ENCODE results near the gene TARP.
"Not testable (repeated sequence)": the region's sequence is repeated elsewhere in the genome, so short reads cannot be mapped to it uniquely, and the experiment has no call there.

TARP gene

DNA sequence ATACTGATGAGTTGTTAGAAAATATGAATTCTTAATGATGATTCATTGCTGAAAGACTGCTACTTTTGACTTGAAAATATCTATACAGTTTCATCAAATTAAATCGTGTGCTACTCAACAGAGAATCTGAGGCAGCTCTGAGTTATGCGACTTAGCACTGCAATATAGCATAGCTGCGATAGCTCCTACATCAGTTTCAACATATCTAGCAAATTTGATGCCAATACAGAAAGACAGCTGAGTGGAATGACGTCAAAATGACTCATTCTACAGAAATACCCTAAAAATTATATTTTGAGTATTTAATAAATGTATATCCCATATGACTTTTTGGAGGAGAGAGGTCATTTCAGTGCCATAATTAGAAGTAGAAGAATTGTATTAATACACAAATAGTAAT is 1.1 kb upstream of the TARP start:
- Histone ChIP-seq H3K4me1 (ENCODE audit: control insufficient read depth in 1 of 2, insufficient read depth in 2 of 2, low read depth in 1 of 2, low read length in 1 of 2) (no peaks in the 10 kb centered on the region), H3K27me3 (ENCODE audit: insufficient read depth) (no peaks in the 10 kb centered on the region), H2AFZ (ENCODE audit: low read depth) (no peak overlapping the region), H4K20me1 (ENCODE audit: insufficient read depth) (no peaks in the 10 kb centered on the region), H3K4me3 (ENCODE audit: low read depth in 2 of 2, low read length in 1 of 2) (no peak overlapping the region), H3K79me2 (ENCODE audit: insufficient read depth) (no peaks in the 10 kb centered on the region), H3K9me2 (no peaks in the 10 kb centered on the region), H3K27ac (ENCODE audit: low read depth in 2 of 2, low read length in 1 of 2) (no peak overlapping the region), H3K4me2 (no peak overlapping the region), H3K9me3 (no peaks in the 10 kb centered on the region), H3K36me3 (replicated peaks in 1 of 2; ENCODE audit: control insufficient read depth in 1 of 2, insufficient read depth in 2 of 2, low read length in 1 of 2) (no peaks in the 10 kb centered on the region), H3K9ac (no peak overlapping the region), H3F3A (replicated peaks; ENCODE audit: insufficient read depth) (no peaks in the 10 kb centered on the region)
- TF ChIP-seq POLR2AphosphoS5 (IDR thresholded peaks at IDR 0.05; ENCODE audit: low read depth, low read length) (no peak), ZBTB33 (IDR thresholded peaks at IDR 0.05; ENCODE audit: borderline replicate concordance, low read depth) (no peak), SMC3 (IDR thresholded peaks at IDR 0.05; ENCODE audit: low read depth, low read length) (no peak), ELF1 (IDR thresholded peaks at IDR 0.05) (no peak), FOXJ3 (CRISPR knock-in tag; IDR thresholded peaks at IDR 0.05) (no peak)
- TF ChIP-seq, protein P1, sequence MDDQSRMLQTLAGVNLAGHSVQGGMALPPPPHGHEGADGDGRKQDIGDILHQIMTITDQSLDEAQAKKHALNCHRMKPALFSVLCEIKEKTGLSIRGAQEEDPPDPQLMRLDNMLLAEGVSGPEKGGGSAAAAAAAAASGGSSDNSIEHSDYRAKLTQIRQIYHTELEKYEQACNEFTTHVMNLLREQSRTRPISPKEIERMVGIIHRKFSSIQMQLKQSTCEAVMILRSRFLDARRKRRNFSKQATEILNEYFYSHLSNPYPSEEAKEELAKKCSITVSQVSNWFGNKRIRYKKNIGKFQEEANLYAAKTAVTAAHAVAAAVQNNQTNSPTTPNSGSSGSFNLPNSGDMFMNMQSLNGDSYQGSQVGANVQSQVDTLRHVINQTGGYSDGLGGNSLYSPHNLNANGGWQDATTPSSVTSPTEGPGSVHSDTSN (IDR thresholded peaks at IDR 0.05), result no peak
- TF ChIP-seq, protein P2, sequence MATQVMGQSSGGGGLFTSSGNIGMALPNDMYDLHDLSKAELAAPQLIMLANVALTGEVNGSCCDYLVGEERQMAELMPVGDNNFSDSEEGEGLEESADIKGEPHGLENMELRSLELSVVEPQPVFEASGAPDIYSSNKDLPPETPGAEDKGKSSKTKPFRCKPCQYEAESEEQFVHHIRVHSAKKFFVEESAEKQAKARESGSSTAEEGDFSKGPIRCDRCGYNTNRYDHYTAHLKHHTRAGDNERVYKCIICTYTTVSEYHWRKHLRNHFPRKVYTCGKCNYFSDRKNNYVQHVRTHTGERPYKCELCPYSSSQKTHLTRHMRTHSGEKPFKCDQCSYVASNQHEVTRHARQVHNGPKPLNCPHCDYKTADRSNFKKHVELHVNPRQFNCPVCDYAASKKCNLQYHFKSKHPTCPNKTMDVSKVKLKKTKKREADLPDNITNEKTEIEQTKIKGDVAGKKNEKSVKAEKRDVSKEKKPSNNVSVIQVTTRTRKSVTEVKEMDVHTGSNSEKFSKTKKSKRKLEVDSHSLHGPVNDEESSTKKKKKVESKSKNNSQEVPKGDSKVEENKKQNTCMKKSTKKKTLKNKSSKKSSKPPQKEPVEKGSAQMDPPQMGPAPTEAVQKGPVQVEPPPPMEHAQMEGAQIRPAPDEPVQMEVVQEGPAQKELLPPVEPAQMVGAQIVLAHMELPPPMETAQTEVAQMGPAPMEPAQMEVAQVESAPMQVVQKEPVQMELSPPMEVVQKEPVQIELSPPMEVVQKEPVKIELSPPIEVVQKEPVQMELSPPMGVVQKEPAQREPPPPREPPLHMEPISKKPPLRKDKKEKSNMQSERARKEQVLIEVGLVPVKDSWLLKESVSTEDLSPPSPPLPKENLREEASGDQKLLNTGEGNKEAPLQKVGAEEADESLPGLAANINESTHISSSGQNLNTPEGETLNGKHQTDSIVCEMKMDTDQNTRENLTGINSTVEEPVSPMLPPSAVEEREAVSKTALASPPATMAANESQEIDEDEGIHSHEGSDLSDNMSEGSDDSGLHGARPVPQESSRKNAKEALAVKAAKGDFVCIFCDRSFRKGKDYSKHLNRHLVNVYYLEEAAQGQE (IDR thresholded peaks at IDR 0.05; ENCODE audit: low read depth, low read length), result no peak
- ChIA-PET CTCF (interaction anchor here (1.0 to 2.3 kb wide), 5 partner anchors 29 to 167 kb away, joined by 3 to 7 read pairs (median 4); no protein-coding TSS in a partner anchor), POLR2A (no interaction called here)
- WGBS (ENCODE audit: low lambda C conversion rate), result 57% methylated on average over 4 of the region's 4 CpGs
- no peak for DNase-seq

- H3K4me3 ChIP-seq (ENCODE audit: low read depth in 2 of 2, low read length in 1 of 2); H3K9me2 ChIP-seq; H2AFZ ChIP-seq (ENCODE audit: low read depth); H3K4me2 ChIP-seq; H3K36me3 ChIP-seq (replicated peaks in 1 of 2; ENCODE audit: control insufficient read depth in 1 of 2, insufficient read depth in 2 of 2, low read length in 1 of 2); H3K27me3 ChIP-seq (ENCODE audit: insufficient read depth); H4K20me1 ChIP-seq (ENCODE audit: insufficient read depth); H3K9me3 ChIP-seq; POLR2A ChIA-PET; H3K9ac ChIP-seq; H3K4me1 ChIP-seq (ENCODE audit: control insufficient read depth in 1 of 2, insufficient read depth in 2 of 2, low read depth in 1 of 2, low read length in 1 of 2); H3K79me2 ChIP-seq (ENCODE audit: insufficient read depth); H3F3A ChIP-seq (replicated peaks; ENCODE audit: insufficient read depth); DNase-seq; H3K27ac ChIP-seq (ENCODE audit: low read depth in 2 of 2, low read length in 1 of 2): not testable (repeated sequence)
- CTCF ChIA-PET, result interaction anchor here (1.6 to 2.4 kb wide), 2 partner anchors 42 to 55 kb away, joined by 3 to 9 read pairs; no protein-coding TSS in a partner anchor
- 58% methylated on average over 1 of the region's 2 CpGs for WGBS (ENCODE audit: low lambda C conversion rate)
Observed at GRCh38 chr7:38270405-38270804, 3.0 kb downstream of the TARP start.

DNA sequence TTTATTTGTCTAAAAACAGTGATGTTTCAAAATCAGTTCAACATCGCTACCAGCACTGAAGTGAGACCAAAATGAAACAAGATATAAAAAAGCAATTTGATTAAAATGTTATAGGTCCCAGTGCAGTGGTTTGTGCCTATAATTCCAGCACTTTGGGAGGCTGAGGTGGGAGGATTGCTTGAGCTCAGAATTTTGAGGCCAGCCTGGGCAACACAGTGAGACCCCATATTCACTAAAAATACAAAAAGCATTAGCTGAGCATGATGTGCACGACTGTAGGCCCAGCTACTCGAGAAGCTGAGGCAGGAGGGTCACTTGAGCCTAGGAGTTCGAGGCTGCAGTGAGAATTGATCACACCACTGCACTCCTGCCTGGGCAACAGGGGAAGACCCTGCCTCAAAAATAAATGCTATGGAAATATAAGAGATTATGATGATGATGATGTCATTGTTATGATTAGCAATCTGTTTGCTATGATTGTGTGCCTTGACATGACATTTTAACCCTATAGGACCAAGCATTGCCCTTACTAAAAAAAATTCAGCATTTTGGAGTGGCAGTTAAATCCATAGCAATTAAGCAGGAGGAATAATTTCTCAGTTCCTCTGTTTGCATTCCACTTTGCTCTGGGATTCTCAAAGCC is 3.6 kb downstream of the TARP start:
- H3K27me3 ChIP-seq (ENCODE audit: insufficient read depth); DNase-seq; H3K4me3 ChIP-seq (ENCODE audit: low read depth in 2 of 2, low read length in 1 of 2); H3K9me2 ChIP-seq; H3F3A ChIP-seq (replicated peaks; ENCODE audit: insufficient read depth); CTCF ChIA-PET; H4K20me1 ChIP-seq (ENCODE audit: insufficient read depth); H3K9ac ChIP-seq; H3K36me3 ChIP-seq (replicated peaks in 1 of 2; ENCODE audit: control insufficient read depth in 1 of 2, insufficient read depth in 2 of 2, low read length in 1 of 2); H3K9me3 ChIP-seq; POLR2A ChIA-PET; H3K4me1 ChIP-seq (ENCODE audit: control insufficient read depth in 1 of 2, insufficient read depth in 2 of 2, low read depth in 1 of 2, low read length in 1 of 2); H3K79me2 ChIP-seq (ENCODE audit: insufficient read depth); H3K27ac ChIP-seq (ENCODE audit: low read depth in 2 of 2, low read length in 1 of 2); H3K4me2 ChIP-seq; H2AFZ ChIP-seq (ENCODE audit: low read depth): not testable (repeated sequence)
- 37% methylated on average over 4 of the region's 4 CpGs for WGBS (ENCODE audit: low lambda C conversion rate)

GRCh38 chr7:38265958-38266357 is 7.5 kb downstream of the TARP start:
- H3K4me3 ChIP-seq (ENCODE audit: low read depth in 2 of 2, low read length in 1 of 2); POLR2A ChIA-PET; DNase-seq; H3K4me2 ChIP-seq; H3K27me3 ChIP-seq (ENCODE audit: insufficient read depth); H2AFZ ChIP-seq (ENCODE audit: low read depth); H3K27ac ChIP-seq (ENCODE audit: low read depth in 2 of 2, low read length in 1 of 2); H4K20me1 ChIP-seq (ENCODE audit: insufficient read depth); H3K9me2 ChIP-seq; H3K36me3 ChIP-seq (replicated peaks in 1 of 2; ENCODE audit: control insufficient read depth in 1 of 2, insufficient read depth in 2 of 2, low read length in 1 of 2); H3K9me3 ChIP-seq; H3K4me1 ChIP-seq (ENCODE audit: control insufficient read depth in 1 of 2, insufficient read depth in 2 of 2, low read depth in 1 of 2, low read length in 1 of 2); H3K9ac ChIP-seq; H3K79me2 ChIP-seq (ENCODE audit: insufficient read depth); H3F3A ChIP-seq (replicated peaks; ENCODE audit: insufficient read depth): not testable (repeated sequence)
- 39% methylated on average over 3 of the region's 3 CpGs for WGBS (ENCODE audit: low lambda C conversion rate)
- CTCF ChIA-PET, result interaction anchor here (2.1 kb wide), 1 partner anchor 50 kb away, joined by 5 read pairs; no protein-coding TSS in a partner anchor
